Neural progenitor cell (in vitro differentiated cells): Measurements from ENCODE around the gene PUM1. TPM values are rescaled to one million over a fixed set of nuclear protein-coding genes. Genes with fewer than 3 reads are reported as not detected.
A peak's percentile ranks its signal among the peaks of the same experiment; 100 is the strongest.

Experiments used
- DNase-seq: peaks from one replicate; pipeline ENCODE4 v3.0.0-alpha.2; 2016; ENCODE audit warnings: low spot score
- H2AFZ ChIP-seq: fragments of 200-600 bp; sonication (generic); replicated peaks from 2 replicates; pipeline ENCODE4 v1.6.1; 2016; ENCODE audit warnings: antibody characterized with exemption
- H3F3A ChIP-seq: fragments of 200-600 bp; sonication (generic); 2 replicates; pipeline ENCODE4 v1.6.1; 2016; ENCODE audit warnings: antibody characterized with exemption, low read depth
- H3K27ac ChIP-seq: fragments of 200-600 bp; sonication (generic); 2 replicates; pipeline ENCODE4 v1.5.1; 2016; ENCODE audit warnings: mild to moderate bottlenecking
- H3K27me3 ChIP-seq: fragments of 200-600 bp; sonication (generic); 2 replicates; pipeline ENCODE4 v1.6.1; 2016; ENCODE audit warnings: mild to moderate bottlenecking, moderate library complexity
- H3K36me3 ChIP-seq: fragments of 200-600 bp; sonication (generic); 2 replicates; pipeline ENCODE4 v1.5.1; 2016
- H3K4me1 ChIP-seq: fragments of 200-600 bp; sonication (generic); 2 replicates; pipeline ENCODE4 v1.6.1; 2016; ENCODE audit warnings: mixed run types
- H3K4me2 ChIP-seq: fragments of 200-600 bp; sonication (generic); 2 replicates; pipeline ENCODE4 v1.6.1; 2016
- H3K4me3 ChIP-seq: fragments of 200-600 bp; sonication (generic); 2 replicates; pipeline ENCODE4 v1.5.1; 2016
- H3K79me2 ChIP-seq: fragments of 200-600 bp; sonication (generic); 2 replicates; pipeline ENCODE4 v1.6.1; 2016; ENCODE audit warnings: low read depth
- H3K9ac ChIP-seq: fragments of 200-600 bp; sonication (generic); 2 replicates; pipeline ENCODE4 v1.6.1; 2016
- H3K9me3 ChIP-seq: fragments of 200-600 bp; sonication (generic); 2 replicates; pipeline ENCODE4 v1.5.1; 2016; ENCODE audit warnings: low read depth
- H4K20me1 ChIP-seq: fragments of 200-600 bp; sonication (generic); 2 replicates; pipeline ENCODE4 v1.6.1; 2016; ENCODE audit warnings: low read depth
- H3K27ac Mint-ChIP-seq: 3 replicates; pipeline ENCODE4 v1.8.0; 2021; ENCODE audit warnings: mixed read lengths
- H3K27me3 Mint-ChIP-seq: 2 replicates; pipeline ENCODE4 v1.8.0; 2022; ENCODE audit warnings: low read depth, mild to moderate bottlenecking, inconsistent platforms, moderate library complexity, mixed read lengths; ENCODE audit not compliant: insufficient read depth
- H3K36me3 Mint-ChIP-seq: 3 replicates; pipeline ENCODE4 v1.8.0; 2021; ENCODE audit warnings: mixed read lengths
- H3K4me1 Mint-ChIP-seq: 3 replicates; pipeline ENCODE4 v1.8.0; 2021; ENCODE audit warnings: mixed read lengths
- H3K4me3 Mint-ChIP-seq: 3 replicates; pipeline ENCODE4 v1.8.0; 2021; ENCODE audit warnings: mild to moderate bottlenecking, moderate library complexity, mixed read lengths
- H3K9me3 Mint-ChIP-seq: 3 replicates; pipeline ENCODE4 v1.8.0; 2020; ENCODE audit warnings: mixed read lengths
- EZH2 ChIP-seq: fragments of 200-600 bp; sonication (generic); IDR thresholded peaks from 2 replicates; pipeline ENCODE4 v1.6.1; 2017; ENCODE audit warnings: antibody characterized with exemption, mild to moderate bottlenecking, moderate library complexity
- EZH2phosphoT487 ChIP-seq: fragments of 200-600 bp; sonication (generic); IDR thresholded peaks from 2 replicates; pipeline ENCODE4 v1.6.1; 2017; ENCODE audit warnings: antibody characterized with exemption
- total RNA-seq: library from RNA; depleted of rRNA; stranded (reverse); fragments of >200 nt; gene quantifications from 2 replicates; pipeline ENCODE4 v1.2.3, GENCODE V29; 2015; ENCODE audit warnings: low replicate concordance
- TF ChIP-seq, protein P1 (sequence below): fragments of 200-600 bp; sonication (generic); IDR thresholded peaks from 2 replicates; pipeline ENCODE4 v1.5.1; 2017; ENCODE audit warnings: antibody characterized with exemption, mild to moderate bottlenecking

PUM1 gene
- total RNA-seq, 1 donor from 2014 or later, result 130 TPM

DNA sequence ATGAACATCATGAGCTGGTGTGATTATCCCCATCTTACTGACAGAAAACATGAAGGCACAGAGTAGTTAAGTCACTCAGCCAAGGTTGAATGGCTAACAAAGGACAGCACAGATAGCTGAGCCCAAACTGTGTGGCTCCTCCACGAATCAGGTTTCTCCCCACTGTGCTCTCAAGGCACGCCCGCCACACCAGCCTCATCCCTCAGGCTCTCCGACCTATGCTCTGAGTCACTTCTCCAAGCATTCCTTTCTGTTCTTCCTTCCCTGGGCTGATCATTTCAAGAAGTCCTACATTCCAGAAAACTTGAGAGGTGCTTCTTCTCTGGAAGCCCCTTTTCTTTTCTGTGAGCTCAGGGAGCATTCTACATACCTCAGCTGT is 131.7 kb downstream of the PUM1 start:
- H3K36me3 ChIP-seq, result peaks cover 5% of the 10 kb centered on the region
- peaks cover 84% of the 10 kb centered on the region for H4K20me1 ChIP-seq
- no peak overlapping the region for H3K4me3 ChIP-seq
- H3F3A ChIP-seq, result peaks cover 76% of the 10 kb centered on the region
- no peaks in the 10 kb centered on the region for H3K4me1 ChIP-seq
- Mint-ChIP-seq H3K27ac (no peak overlapping the region), H3K27me3 (peaks cover 11% of the 10 kb centered on the region), H3K4me1 (peaks cover 33% of the 10 kb centered on the region), H3K36me3 (peaks cover 34% of the 10 kb centered on the region), H3K9me3 (no peaks in the 10 kb centered on the region), H3K4me3 (peak overlapping the region; percentile 22)
- H3K9ac ChIP-seq, result no peak overlapping the region
- H3K27me3 ChIP-seq, result no peaks in the 10 kb centered on the region
- H3K27ac ChIP-seq, result peak overlapping the region; percentile 63
- TF ChIP-seq EZH2phosphoT487, result no peak
- TF ChIP-seq EZH2, result no peak
- DNase-seq, result no peak
- H2AFZ ChIP-seq, result no peak overlapping the region
- H3K9me3 ChIP-seq, result no peaks in the 10 kb centered on the region
- peaks cover 10% of the 10 kb centered on the region for H3K79me2 ChIP-seq
- H3K4me2 ChIP-seq, result no peak overlapping the region

DNA sequence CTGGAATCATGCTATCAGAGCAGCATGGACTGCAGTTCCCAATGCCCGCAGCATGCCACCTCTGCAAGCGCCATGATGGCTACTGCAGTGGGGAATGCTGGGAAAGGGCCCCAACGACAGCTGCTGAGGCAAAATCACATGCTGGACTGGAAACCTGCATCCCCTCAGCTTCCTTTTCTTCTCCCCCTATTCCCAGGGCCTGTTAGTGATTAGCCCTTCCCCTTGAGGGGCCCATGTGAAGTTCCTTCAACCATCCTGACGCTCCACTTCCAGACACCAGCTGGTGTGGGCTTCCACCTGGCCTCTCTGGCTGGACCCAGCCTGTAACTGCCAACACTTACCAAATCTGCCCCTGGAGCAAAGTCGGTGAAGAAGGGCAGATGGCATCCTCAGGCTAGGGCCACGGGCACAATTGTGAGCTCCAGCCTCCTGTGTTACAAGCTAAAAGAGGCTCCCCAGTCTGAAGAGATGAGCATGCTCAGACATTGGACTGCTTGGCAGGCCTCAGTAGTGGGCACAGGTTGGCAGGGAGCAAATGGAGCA is 134.8 kb downstream of the PUM1 start:
- Histone ChIP-seq H3K9me3 (no peaks in the 10 kb centered on the region), H3K36me3 (peaks cover 4% of the 10 kb centered on the region), H3K4me3 (no peak overlapping the region), H3F3A (peaks cover 60% of the 10 kb centered on the region), H3K4me2 (no peak overlapping the region), H3K9ac (no peak overlapping the region), H4K20me1 (peaks cover 62% of the 10 kb centered on the region), H3K4me1 (no peaks in the 10 kb centered on the region), H2AFZ (no peak overlapping the region), H3K27ac (peak overlapping the region; percentile 63), H3K79me2 (no peaks in the 10 kb centered on the region), H3K27me3 (no peaks in the 10 kb centered on the region)
- Mint-ChIP-seq H3K27ac (no peak overlapping the region), H3K9me3 (no peaks in the 10 kb centered on the region), H3K4me3 (no peak overlapping the region), H3K27me3 (peaks cover 8% of the 10 kb centered on the region), H3K4me1 (peaks cover 30% of the 10 kb centered on the region), H3K36me3 (peaks cover 20% of the 10 kb centered on the region)
- no peak for DNase-seq
- TF ChIP-seq EZH2phosphoT487 (no peak), EZH2 (no peak)
- TF ChIP-seq, protein P1, sequence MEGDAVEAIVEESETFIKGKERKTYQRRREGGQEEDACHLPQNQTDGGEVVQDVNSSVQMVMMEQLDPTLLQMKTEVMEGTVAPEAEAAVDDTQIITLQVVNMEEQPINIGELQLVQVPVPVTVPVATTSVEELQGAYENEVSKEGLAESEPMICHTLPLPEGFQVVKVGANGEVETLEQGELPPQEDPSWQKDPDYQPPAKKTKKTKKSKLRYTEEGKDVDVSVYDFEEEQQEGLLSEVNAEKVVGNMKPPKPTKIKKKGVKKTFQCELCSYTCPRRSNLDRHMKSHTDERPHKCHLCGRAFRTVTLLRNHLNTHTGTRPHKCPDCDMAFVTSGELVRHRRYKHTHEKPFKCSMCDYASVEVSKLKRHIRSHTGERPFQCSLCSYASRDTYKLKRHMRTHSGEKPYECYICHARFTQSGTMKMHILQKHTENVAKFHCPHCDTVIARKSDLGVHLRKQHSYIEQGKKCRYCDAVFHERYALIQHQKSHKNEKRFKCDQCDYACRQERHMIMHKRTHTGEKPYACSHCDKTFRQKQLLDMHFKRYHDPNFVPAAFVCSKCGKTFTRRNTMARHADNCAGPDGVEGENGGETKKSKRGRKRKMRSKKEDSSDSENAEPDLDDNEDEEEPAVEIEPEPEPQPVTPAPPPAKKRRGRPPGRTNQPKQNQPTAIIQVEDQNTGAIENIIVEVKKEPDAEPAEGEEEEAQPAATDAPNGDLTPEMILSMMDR, result no peak

GRCh38 chr1:30929944-30930525 is 135.5 kb downstream of the PUM1 start:
- Histone ChIP-seq H3K27ac (peak overlapping the region; percentile 63), H3K9me3 (no peaks in the 10 kb centered on the region), H3K36me3 (peaks cover 4% of the 10 kb centered on the region), H3K79me2 (no peaks in the 10 kb centered on the region), H2AFZ (no peak overlapping the region), H3K27me3 (no peaks in the 10 kb centered on the region), H3K4me2 (no peak overlapping the region), H4K20me1 (peaks cover 59% of the 10 kb centered on the region), H3K4me1 (no peaks in the 10 kb centered on the region), H3K4me3 (no peak overlapping the region), H3F3A (peaks cover 56% of the 10 kb centered on the region), H3K9ac (no peak overlapping the region)
- H3K27me3 Mint-ChIP-seq, result peaks cover 8% of the 10 kb centered on the region
- H3K27ac Mint-ChIP-seq, result peak overlapping the region; percentile 83
- no peak overlapping the region for H3K4me3 Mint-ChIP-seq
- H3K9me3 Mint-ChIP-seq, result no peaks in the 10 kb centered on the region
- peaks cover 27% of the 10 kb centered on the region for H3K4me1 Mint-ChIP-seq
- TF ChIP-seq EZH2 (no peak), EZH2phosphoT487 (no peak)
- TF ChIP-seq, protein P1, result no peak
- peaks cover 16% of the 10 kb centered on the region for H3K36me3 Mint-ChIP-seq
- DNase-seq, result no peak
